Measurements from ENCODE around the gene LURAP1L. TPM values are rescaled to one million over a fixed set of nuclear protein-coding genes. Genes with fewer than 3 reads are reported as not detected.

The LURAP1L gene
- total RNA-seq, 1 donor from 2014 or later = 25.6 TPM

GRCh38 chr9:12813533-12813932, 38.7 kb downstream of the LURAP1L start:
- H3K4me1 Mint-ChIP-seq (ENCODE audit: low read depth, unreplicated experiment) = peaks cover 49% of the 10 kb centered on the region
- H3K27ac Mint-ChIP-seq (ENCODE audit: unreplicated experiment) = no peak overlapping the region
- H3K36me3 Mint-ChIP-seq (ENCODE audit: unreplicated experiment) = peaks cover 3% of the 10 kb centered on the region

GRCh38 chr9:12813960-12814876, 39.4 kb downstream of the LURAP1L start:
- peak overlapping the region; percentile 30 for H3K4me3 Mint-ChIP-seq (ENCODE audit: unreplicated experiment)
- peaks cover 2% of the 10 kb centered on the region for H3K27me3 Mint-ChIP-seq (ENCODE audit: unreplicated experiment)
- peaks cover 4% of the 10 kb centered on the region for H3K9me3 Mint-ChIP-seq (ENCODE audit: unreplicated experiment)
- TF ChIP-seq CTCF (IDR thresholded peaks at IDR 0.05; ENCODE audit: partially characterized antibody, unreplicated experiment) = no peak
- H3K36me3 Mint-ChIP-seq (ENCODE audit: unreplicated experiment) = peaks cover 5% of the 10 kb centered on the region
- H3K4me1 Mint-ChIP-seq (ENCODE audit: low read depth, unreplicated experiment) = peaks cover 48% of the 10 kb centered on the region
- DNase-seq = no peak
- H3K27ac Mint-ChIP-seq (ENCODE audit: unreplicated experiment) = peak overlapping the region; percentile 93

More at GRCh38 chr9:12813533-12813932, 38.7 kb downstream of the LURAP1L start:
- Mint-ChIP-seq H3K4me3 (ENCODE audit: unreplicated experiment) (no peak overlapping the region), H3K27me3 (ENCODE audit: unreplicated experiment) (peaks cover 2% of the 10 kb centered on the region), H3K9me3 (ENCODE audit: unreplicated experiment) (peaks cover 4% of the 10 kb centered on the region)
- no peak for DNase-seq
- no peak for TF ChIP-seq CTCF (IDR thresholded peaks at IDR 0.05; ENCODE audit: partially characterized antibody, unreplicated experiment)

- H3K36me3 Mint-ChIP-seq (ENCODE audit: unreplicated experiment) = peaks cover 5% of the 10 kb centered on the region
- no peak for DNase-seq
- no peak overlapping the region for H3K4me3 Mint-ChIP-seq (ENCODE audit: unreplicated experiment)
- peak overlapping the region; percentile 93 for H3K27ac Mint-ChIP-seq (ENCODE audit: unreplicated experiment)
- H3K9me3 Mint-ChIP-seq (ENCODE audit: unreplicated experiment) = peaks cover 4% of the 10 kb centered on the region
- peaks cover 2% of the 10 kb centered on the region for H3K27me3 Mint-ChIP-seq (ENCODE audit: unreplicated experiment)
- no peak for TF ChIP-seq CTCF (IDR thresholded peaks at IDR 0.05; ENCODE audit: partially characterized antibody, unreplicated experiment)
- peaks cover 43% of the 10 kb centered on the region for H3K4me1 Mint-ChIP-seq (ENCODE audit: low read depth, unreplicated experiment)
These were observed 40.0 kb downstream of the LURAP1L start for GRCh38 chr9:12814877-12815237.

GRCh38 chr9:12815888-12816287, 41.1 kb downstream of the LURAP1L start:
- DNase-seq = no peak
- Mint-ChIP-seq H3K36me3 (ENCODE audit: unreplicated experiment) (peaks cover 5% of the 10 kb centered on the region), H3K4me1 (ENCODE audit: low read depth, unreplicated experiment) (peaks cover 38% of the 10 kb centered on the region), H3K9me3 (ENCODE audit: unreplicated experiment) (peaks cover 5% of the 10 kb centered on the region), H3K27me3 (ENCODE audit: unreplicated experiment) (peaks cover 2% of the 10 kb centered on the region), H3K27ac (ENCODE audit: unreplicated experiment) (no peak overlapping the region), H3K4me3 (ENCODE audit: unreplicated experiment) (no peak overlapping the region)
- no peak for TF ChIP-seq CTCF (IDR thresholded peaks at IDR 0.05; ENCODE audit: partially characterized antibody, unreplicated experiment)

- peaks cover 6% of the 10 kb centered on the region for H3K9me3 Mint-ChIP-seq (ENCODE audit: unreplicated experiment)
- no peak for TF ChIP-seq CTCF (IDR thresholded peaks at IDR 0.05; ENCODE audit: partially characterized antibody, unreplicated experiment)
- no peak overlapping the region for H3K27ac Mint-ChIP-seq (ENCODE audit: unreplicated experiment)
- H3K27me3 Mint-ChIP-seq (ENCODE audit: unreplicated experiment) = peaks cover 2% of the 10 kb centered on the region
- DNase-seq = no peak
- H3K4me3 Mint-ChIP-seq (ENCODE audit: unreplicated experiment) = no peak overlapping the region
- H3K36me3 Mint-ChIP-seq (ENCODE audit: unreplicated experiment) = peaks cover 5% of the 10 kb centered on the region
- peaks cover 33% of the 10 kb centered on the region for H3K4me1 Mint-ChIP-seq (ENCODE audit: low read depth, unreplicated experiment)
These were observed 41.9 kb downstream of the LURAP1L start for GRCh38 chr9:12816656-12817101.

Data from glutamatergic neuron (in vitro differentiated cells).